CD4-positive, CD25-positive, alpha-beta regulatory T cell (primary cell): Measurements from ENCODE around the gene NDC80. TPM values are rescaled to one million over a fixed set of nuclear protein-coding genes. Genes with fewer than 3 reads are reported as not detected.
A peak's percentile ranks its signal among the peaks of the same experiment; 100 is the strongest.

Experiments used
- ATAC-seq, 2 donors: fragments of 150-1000 bp; cut with Tn5 transposase; one replicate each; pipeline ENCODE4 v1.10.0; 2021; ENCODE audit warnings: low read depth in 2 of 2, moderate number of reproducible peaks in 2 of 2, moderate library complexity in 1 of 2
- DNase-seq, 3 donors: peaks; one replicate each; pipeline versions ENCODE4 v3.0.0 to v3.0.0-alpha.2; 2012 to 2022; ENCODE audit warnings: mixed read lengths in 1 of 3
- H3K27ac ChIP-seq: one replicate; pipeline ENCODE4 v1.7.0; 2013; ENCODE audit warnings: mild to moderate bottlenecking, low read length; ENCODE audit not compliant: insufficient read depth, poor library complexity, severe bottlenecking
- H3K27me3 ChIP-seq: one replicate; pipeline ENCODE4 v1.7.0; 2013; ENCODE audit warnings: low read length; ENCODE audit not compliant: control insufficient read depth, insufficient read depth
- H3K36me3 ChIP-seq: one replicate; pipeline ENCODE4 v1.7.0; 2013; ENCODE audit warnings: mild to moderate bottlenecking, low read length, moderate library complexity; ENCODE audit not compliant: control insufficient read depth, insufficient read depth
- H3K4me1 ChIP-seq: 2 replicates; pipeline ENCODE4 v1.7.0; 2013; ENCODE audit warnings: mild to moderate bottlenecking, low read length; ENCODE audit not compliant: insufficient read depth, control insufficient read depth, poor library complexity, severe bottlenecking
- H3K4me3 ChIP-seq: one replicate; pipeline ENCODE4 v1.7.0; 2013; ENCODE audit warnings: low read depth, mild to moderate bottlenecking, low read length, moderate library complexity
- H3K9me3 ChIP-seq, 2 experiments: 1 replicate in 1 of 2; 2 replicates in 1 of 2; pipeline ENCODE4 v1.7.0; 2013; ENCODE audit warnings: low read length in 2 of 2, mild to moderate bottlenecking in 1 of 2, moderate library complexity in 1 of 2; ENCODE audit not compliant: control insufficient read depth in 2 of 2
- H3K27ac Mint-ChIP-seq, 3 donors: one replicate each; pipeline ENCODE4 v1.8.0; 2020 to 2022; ENCODE audit warnings: mild to moderate bottlenecking in 3 of 3, mixed read lengths in 3 of 3, moderate library complexity in 2 of 3
- H3K27me3 Mint-ChIP-seq: one replicate; pipeline ENCODE4 v1.8.0; 2022; ENCODE audit warnings: mild to moderate bottlenecking, mixed read lengths
- H3K36me3 Mint-ChIP-seq: one replicate; pipeline ENCODE4 v1.8.0; 2020; ENCODE audit warnings: mixed read lengths
- H3K4me1 Mint-ChIP-seq, 4 donors: one replicate each; pipeline ENCODE4 v1.8.0; 2020 to 2022; ENCODE audit warnings: mixed read lengths in 4 of 4, mild to moderate bottlenecking in 1 of 4
- H3K4me3 Mint-ChIP-seq, 4 donors: one replicate each; pipeline ENCODE4 v1.8.0; 2020 to 2022; ENCODE audit warnings: mild to moderate bottlenecking in 4 of 4, mixed read lengths in 4 of 4, moderate library complexity in 3 of 4
- H3K9me3 Mint-ChIP-seq, 7 donors: one replicate each; pipeline ENCODE4 v1.8.0; 2020 to 2022; ENCODE audit warnings: mixed read lengths in 7 of 7, mild to moderate bottlenecking in 3 of 7, moderate library complexity in 2 of 7
- polyA plus RNA-seq, 4 donors: library from polyadenylated mRNA; unstranded; fragments of 300-500 nt; fragmentation: Illumina TruSeq; gene quantifications; one replicate each; pipeline ENCODE4 v1.2.3, GENCODE V29; 2021
- total RNA-seq: library from RNA; stranded (reverse); gene quantifications from one replicate; pipeline ENCODE4 v1.2.3, GENCODE V29; 2022

NDC80 gene
- total and polyA plus RNA-seq, 5 donors from 2014 or later, result 9.5 to 20.3 (median 11.3) TPM

GRCh38 chr18:2534906-2535305, 36.5 kb upstream of the NDC80 start:
- no peaks in the 10 kb centered on the region for H3K9me3 ChIP-seq
- Mint-ChIP-seq H3K4me3 (no peak overlapping the region), H3K36me3 (peaks cover 51% of the 10 kb centered on the region), H3K9me3 (no peaks in the 10 kb centered on the region), H3K4me1 (peaks cover 0 to 6% (median 0%) of the 10 kb centered on the region in 4 donors), H3K27me3 (no peaks in the 10 kb centered on the region), H3K27ac (peak overlapping the region in 1 of 3 donors; percentile 28)
- peaks cover 20% of the 10 kb centered on the region for H3K36me3 ChIP-seq
- H3K4me3 ChIP-seq, result no peak overlapping the region
- no peak for ATAC-seq
- no peak overlapping the region for H3K27ac ChIP-seq
- H3K4me1 ChIP-seq, result no peaks in the 10 kb centered on the region
- H3K27me3 ChIP-seq, result no peaks in the 10 kb centered on the region
- no peak for DNase-seq

- Histone ChIP-seq H3K4me1 (no peaks in the 10 kb centered on the region), H3K4me3 (no peak overlapping the region), H3K36me3 (peaks cover 20% of the 10 kb centered on the region), H3K9me3 (no peaks in the 10 kb centered on the region), H3K27ac (no peak overlapping the region), H3K27me3 (no peaks in the 10 kb centered on the region)
- peak overlapping the region in 2 of 3 donors; percentile 28 to 52 for H3K27ac Mint-ChIP-seq
- H3K27me3 Mint-ChIP-seq, result no peaks in the 10 kb centered on the region
- peaks cover 51% of the 10 kb centered on the region for H3K36me3 Mint-ChIP-seq
- ATAC-seq (no peak), DNase-seq (no peak)
- no peaks in the 10 kb centered on the region for H3K9me3 Mint-ChIP-seq
- H3K4me3 Mint-ChIP-seq, result no peak overlapping the region
- peaks cover 0 to 6% (median 0%) of the 10 kb centered on the region in 4 donors for H3K4me1 Mint-ChIP-seq
Measured at GRCh38 chr18:2535419-2535910, 35.9 kb upstream of the NDC80 start.

GRCh38 chr18:2536063-2536462, 35.3 kb upstream of the NDC80 start:
- no peaks in the 10 kb centered on the region for H3K27me3 Mint-ChIP-seq
- DNase-seq (no peak), ATAC-seq (no peak)
- no peaks in the 10 kb centered on the region for H3K27me3 ChIP-seq
- H3K27ac Mint-ChIP-seq, result peak overlapping the region in 1 of 3 donors; percentile 48
- H3K36me3 Mint-ChIP-seq, result peaks cover 46% of the 10 kb centered on the region
- H3K36me3 ChIP-seq, result peaks cover 20% of the 10 kb centered on the region
- no peak overlapping the region for H3K27ac ChIP-seq
- H3K9me3 ChIP-seq, result no peaks in the 10 kb centered on the region
- no peaks in the 10 kb centered on the region for H3K4me1 ChIP-seq
- H3K4me3 Mint-ChIP-seq, result no peak overlapping the region
- H3K4me3 ChIP-seq, result no peak overlapping the region
- peaks cover 0 to 6% (median 0%) of the 10 kb centered on the region in 4 donors for H3K4me1 Mint-ChIP-seq
- H3K9me3 Mint-ChIP-seq, result no peaks in the 10 kb centered on the region

- no peaks in the 10 kb centered on the region for H3K27me3 Mint-ChIP-seq
- H3K4me1 ChIP-seq, result no peaks in the 10 kb centered on the region
- H3K27ac ChIP-seq, result no peak overlapping the region
- no peak overlapping the region for H3K4me3 ChIP-seq
- ATAC-seq (no peak), DNase-seq (no peak)
- peak overlapping the region in 1 of 3 donors; percentile 48 for H3K27ac Mint-ChIP-seq
- H3K4me1 Mint-ChIP-seq, result peaks cover 0 to 6% (median 0%) of the 10 kb centered on the region in 4 donors
- no peaks in the 10 kb centered on the region for H3K9me3 ChIP-seq
- H3K36me3 Mint-ChIP-seq, result peaks cover 46% of the 10 kb centered on the region
- peaks cover 20% of the 10 kb centered on the region for H3K36me3 ChIP-seq
- H3K27me3 ChIP-seq, result no peaks in the 10 kb centered on the region
- H3K9me3 Mint-ChIP-seq, result no peaks in the 10 kb centered on the region
- H3K4me3 Mint-ChIP-seq, result no peak overlapping the region
Measured at GRCh38 chr18:2536493-2536892, 34.9 kb upstream of the NDC80 start.

- no peaks in the 10 kb centered on the region for H3K27me3 Mint-ChIP-seq
- H3K4me3 ChIP-seq, result no peak overlapping the region
- H3K27ac ChIP-seq, result no peak overlapping the region
- peaks cover 0 to 6% (median 2%) of the 10 kb centered on the region in 4 donors for H3K4me1 Mint-ChIP-seq
- H3K27me3 ChIP-seq, result no peaks in the 10 kb centered on the region
- peaks cover 3% of the 10 kb centered on the region for H3K4me1 ChIP-seq
- ATAC-seq (no peak), DNase-seq (no peak)
- H3K36me3 Mint-ChIP-seq, result peaks cover 39% of the 10 kb centered on the region
- no peak overlapping the region for H3K4me3 Mint-ChIP-seq
- H3K27ac Mint-ChIP-seq, result no peak overlapping the region
- H3K9me3 Mint-ChIP-seq, result no peaks in the 10 kb centered on the region
- H3K36me3 ChIP-seq, result peaks cover 20% of the 10 kb centered on the region
- H3K9me3 ChIP-seq, result no peaks in the 10 kb centered on the region
Measured at GRCh38 chr18:2537296-2537695, 34.1 kb upstream of the NDC80 start.

GRCh38 chr18:2538236-2538635, 33.1 kb upstream of the NDC80 start:
- Mint-ChIP-seq H3K36me3 (peaks cover 30% of the 10 kb centered on the region), H3K27me3 (no peaks in the 10 kb centered on the region), H3K4me3 (no peak overlapping the region), H3K9me3 (no peaks in the 10 kb centered on the region), H3K4me1 (peaks cover 0 to 6% (median 2%) of the 10 kb centered on the region in 4 donors), H3K27ac (no peak overlapping the region)
- H3K4me1 ChIP-seq, result peaks cover 6% of the 10 kb centered on the region
- no peaks in the 10 kb centered on the region for H3K9me3 ChIP-seq
- no peaks in the 10 kb centered on the region for H3K27me3 ChIP-seq
- DNase-seq (no peak), ATAC-seq (no peak)
- H3K36me3 ChIP-seq, result peaks cover 20% of the 10 kb centered on the region
- H3K4me3 ChIP-seq, result no peak overlapping the region
- no peak overlapping the region for H3K27ac ChIP-seq

- H3K27me3 ChIP-seq, result no peaks in the 10 kb centered on the region
- peaks cover 20% of the 10 kb centered on the region for H3K36me3 ChIP-seq
- Mint-ChIP-seq H3K36me3 (peaks cover 30% of the 10 kb centered on the region), H3K9me3 (no peaks in the 10 kb centered on the region), H3K27ac (no peak overlapping the region), H3K4me3 (no peak overlapping the region), H3K4me1 (peaks cover 0 to 7% (median 2%) of the 10 kb centered on the region in 4 donors), H3K27me3 (no peaks in the 10 kb centered on the region)
- DNase-seq, result no peak
- no peaks in the 10 kb centered on the region for H3K9me3 ChIP-seq
- no peak overlapping the region for H3K4me3 ChIP-seq
- ATAC-seq, result no peak
- no peak overlapping the region for H3K27ac ChIP-seq
- peaks cover 6% of the 10 kb centered on the region for H3K4me1 ChIP-seq
Measured at GRCh38 chr18:2538844-2539243, 32.5 kb upstream of the NDC80 start.

- Mint-ChIP-seq H3K36me3 (peaks cover 23% of the 10 kb centered on the region), H3K4me1 (peaks cover 0 to 6% (median 2%) of the 10 kb centered on the region in 4 donors), H3K4me3 (no peak overlapping the region), H3K9me3 (no peaks in the 10 kb centered on the region), H3K27me3 (no peaks in the 10 kb centered on the region), H3K27ac (no peak overlapping the region)
- H3K4me3 ChIP-seq, result no peak overlapping the region
- no peak for DNase-seq
- no peaks in the 10 kb centered on the region for H3K27me3 ChIP-seq
- no peak for ATAC-seq
- peaks cover 26% of the 10 kb centered on the region for H3K36me3 ChIP-seq
- H3K4me1 ChIP-seq, result peaks cover 6% of the 10 kb centered on the region
- no peaks in the 10 kb centered on the region for H3K9me3 ChIP-seq
- H3K27ac ChIP-seq, result no peak overlapping the region
Measured at GRCh38 chr18:2540575-2540974, 30.8 kb upstream of the NDC80 start.
